GM18511 (cell line): ENCODE measurements around the gene TRIM9.

Experiments used
- ATAC-seq: cut with Tn5 transposase; IDR thresholded peaks from one replicate; pipeline ENCODE4 v1.9.1; 2021; ENCODE audit warnings: mild to moderate bottlenecking, moderate library complexity; ENCODE audit not compliant: unreplicated experiment

TRIM9 gene

GRCh38 chr14:51094901-51095853 lies at the start of gene TRIM9:
Gene TRIM9, minus strand, starts transcription at chr14:51095105. Its CDS starts 166 bp downstream, at chr14:51094939.
- ATAC-seq, result peak; percentile 99

DNA sequence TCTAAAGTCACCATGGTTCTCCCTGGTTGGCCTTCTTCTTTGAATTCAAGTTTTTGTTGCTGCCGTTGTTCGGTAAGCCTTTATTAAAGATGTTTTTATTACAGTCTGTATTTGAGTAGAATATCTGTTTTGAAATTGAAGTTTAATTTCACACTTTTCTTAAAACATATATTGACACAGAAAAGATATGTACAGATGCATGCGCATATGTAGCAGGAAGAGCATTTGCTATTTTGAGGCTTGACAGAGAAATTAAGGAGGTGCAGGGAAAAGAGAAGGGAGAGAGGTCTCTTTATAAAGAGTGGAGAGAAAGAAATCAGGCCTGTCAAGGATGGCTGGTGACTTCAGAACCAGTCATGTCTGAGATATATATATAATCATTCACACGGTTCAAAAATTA lies 46.0 kb upstream of the TRIM9 start:
- ATAC-seq, result no peak

DNA sequence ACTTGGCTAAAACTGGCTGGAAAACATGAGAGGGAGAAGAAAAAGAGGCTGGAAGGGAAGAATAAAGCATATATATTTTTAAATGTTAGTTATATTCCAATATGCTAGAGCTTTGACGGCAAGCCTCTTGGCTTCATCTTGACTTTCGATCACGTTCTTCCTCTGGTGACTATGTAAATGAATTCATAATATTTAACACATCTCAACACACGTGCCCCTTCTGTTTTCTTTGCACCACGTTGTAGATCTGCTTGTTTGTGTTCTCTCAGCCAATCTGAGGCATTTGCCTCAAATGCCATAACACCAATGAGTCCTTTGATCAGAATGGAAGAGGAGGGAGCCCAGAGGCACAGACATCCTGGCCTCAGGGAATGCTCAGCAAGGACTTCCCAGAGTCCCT lies 45.4 kb upstream of the TRIM9 start:
- no peak for ATAC-seq

GRCh38 chr14:51139121-51139681 lies 44.3 kb upstream of the TRIM9 start:
- ATAC-seq, result no peak

- no peak for ATAC-seq
These were observed 43.6 kb upstream of the TRIM9 start for GRCh38 chr14:51138404-51139103.

DNA sequence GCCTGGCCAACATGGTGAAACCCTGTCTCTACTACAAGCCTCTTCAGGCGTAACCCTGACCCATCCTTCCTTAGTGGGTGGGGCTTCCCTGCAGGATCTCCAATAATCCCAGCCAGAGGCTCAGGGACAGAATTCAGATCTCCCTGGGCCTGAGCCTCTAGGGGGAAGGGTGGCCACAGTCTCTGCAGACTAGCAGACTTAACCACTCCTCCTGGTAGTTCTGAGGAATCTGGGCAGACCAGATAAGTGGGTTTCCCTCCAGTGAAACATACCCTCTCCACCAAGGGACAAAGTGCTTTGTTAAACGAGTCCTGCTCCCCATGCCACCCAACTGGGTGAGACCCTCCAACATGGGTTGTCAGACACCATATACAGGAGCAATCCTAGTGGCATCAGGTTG lies 36.6 kb upstream of the TRIM9 start:
- ATAC-seq, result no peak

DNA sequence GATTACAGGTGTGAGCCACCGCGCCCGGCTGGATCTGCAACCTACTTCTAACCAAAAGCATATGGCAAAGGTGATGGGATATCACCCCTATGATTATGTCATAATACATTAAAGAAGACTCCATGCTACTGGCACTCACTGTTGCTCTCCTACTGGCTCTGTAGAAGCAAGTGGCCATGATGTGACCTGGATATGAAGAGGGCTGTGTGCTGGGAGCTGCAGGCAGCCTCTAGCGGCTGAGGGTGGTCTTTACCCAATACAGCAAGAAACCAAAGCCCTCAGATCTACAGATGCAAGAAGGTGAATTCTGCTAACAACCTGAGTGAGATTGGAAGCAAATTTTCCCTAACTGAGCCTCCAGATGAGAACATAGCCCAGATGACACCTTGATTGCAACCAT lies 34.2 kb upstream of the TRIM9 start:
- no peak for ATAC-seq

- ATAC-seq, result no peak
These were observed 29.1 kb upstream of the TRIM9 start for GRCh38 chr14:51124029-51124428.

DNA sequence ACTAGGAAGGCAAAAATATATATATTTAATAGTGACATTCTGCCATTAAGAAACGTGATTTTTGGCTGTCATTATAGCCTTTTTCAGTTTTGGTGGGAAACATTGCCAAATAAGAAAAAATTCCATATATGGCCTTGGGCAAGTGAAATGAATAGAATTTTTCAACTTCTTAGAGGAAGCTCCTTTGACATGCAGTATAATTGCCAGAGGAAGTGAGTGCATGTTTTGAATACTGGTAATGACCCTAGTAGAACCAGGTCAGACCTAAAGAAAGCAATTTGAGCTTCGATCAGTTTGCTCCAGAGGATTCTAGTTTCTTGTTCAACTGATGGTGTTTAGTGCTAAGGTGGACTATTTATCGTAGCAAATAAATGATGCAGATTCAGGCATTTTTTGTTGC lies 26.2 kb upstream of the TRIM9 start:
- no peak for ATAC-seq

GRCh38 chr14:51119411-51120051 lies 24.6 kb upstream of the TRIM9 start:
- ATAC-seq, result no peak

GRCh38 chr14:51118993-51119392 lies 24.1 kb upstream of the TRIM9 start:
- ATAC-seq, result no peak

DNA sequence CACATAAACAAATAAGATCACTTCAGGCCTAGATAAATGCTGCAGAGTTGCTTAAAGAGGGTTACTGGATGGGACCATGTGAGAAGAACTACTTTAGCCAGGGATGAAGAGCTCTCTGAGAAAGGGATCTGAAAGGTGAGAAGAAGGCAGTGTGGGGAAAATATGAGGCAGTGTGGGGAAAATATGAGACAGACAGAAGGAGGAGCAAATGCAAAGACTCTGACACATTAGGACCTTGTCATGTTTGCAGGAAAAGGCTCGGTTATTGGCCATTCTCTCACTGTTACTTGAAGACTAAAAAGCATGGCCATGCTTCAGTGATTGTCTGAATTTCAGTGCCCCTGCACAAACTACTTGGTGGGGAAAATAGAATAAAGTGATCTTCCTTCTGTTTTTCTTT lies 22.7 kb upstream of the TRIM9 start:
- ATAC-seq, result no peak

GRCh38 chr14:51116682-51117081 lies 21.8 kb upstream of the TRIM9 start:
- ATAC-seq, result no peak

DNA sequence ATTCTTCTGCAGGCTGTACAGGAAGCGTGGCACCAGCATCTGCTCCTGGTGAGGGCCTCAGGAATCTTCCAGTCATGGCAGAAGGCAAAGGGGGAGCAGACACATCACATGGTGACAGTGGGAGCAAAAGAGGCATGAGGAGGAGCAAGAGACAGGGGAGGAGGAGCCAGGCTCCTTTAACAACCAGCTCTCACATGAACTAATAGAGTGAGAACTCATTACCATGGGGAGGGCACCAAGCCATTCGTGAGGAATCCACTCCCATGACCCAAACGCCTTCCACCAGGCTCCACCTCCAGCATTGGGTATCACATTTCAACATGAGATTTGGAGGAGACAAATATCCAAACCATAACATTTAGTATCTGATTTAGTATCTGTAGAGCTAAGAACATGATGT lies 14.7 kb upstream of the TRIM9 start:
- no peak for ATAC-seq

GRCh38 chr14:51107801-51108200 lies 12.9 kb upstream of the TRIM9 start:
- no peak for ATAC-seq

DNA sequence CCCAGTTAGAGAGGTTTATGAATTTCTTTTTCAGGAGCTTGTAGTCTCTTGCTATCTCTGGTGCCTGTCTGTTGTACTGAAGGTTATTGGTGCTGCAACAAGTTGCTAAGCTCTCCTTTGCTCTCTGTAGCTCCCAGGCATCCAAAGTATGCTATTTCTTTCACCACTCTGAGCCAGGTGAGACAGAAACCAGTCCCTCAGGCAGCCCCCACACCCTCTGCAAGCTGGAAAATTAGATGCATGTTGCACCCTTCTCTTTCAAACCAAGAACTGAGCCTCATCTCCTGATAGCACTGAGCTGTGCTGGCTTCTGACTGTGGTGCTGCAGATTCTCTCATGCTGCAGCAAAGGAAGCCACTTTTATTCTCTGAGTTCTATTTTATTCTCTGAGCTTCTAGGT lies 9.6 kb upstream of the TRIM9 start:
- no peak for ATAC-seq

DNA sequence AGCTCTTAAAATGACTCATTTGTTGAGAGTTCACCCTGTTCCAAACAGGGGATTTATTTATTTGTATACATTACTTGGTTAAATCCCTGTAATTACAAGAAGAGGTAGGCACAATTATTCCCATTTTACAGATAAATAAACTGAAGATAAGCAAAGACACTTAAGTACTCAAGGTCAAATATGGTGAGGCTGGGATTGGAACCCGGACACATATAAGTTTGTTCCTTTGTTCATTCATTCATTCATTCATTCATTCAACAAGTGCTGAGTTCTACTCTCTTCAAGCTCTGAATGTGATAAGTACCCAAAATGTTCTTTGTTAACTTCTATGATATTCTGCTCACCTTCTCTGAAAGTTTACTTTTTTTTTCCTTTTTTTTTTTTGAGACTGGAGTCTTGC lies 2.4 kb upstream of the TRIM9 start:
- ATAC-seq, result no peak

DNA sequence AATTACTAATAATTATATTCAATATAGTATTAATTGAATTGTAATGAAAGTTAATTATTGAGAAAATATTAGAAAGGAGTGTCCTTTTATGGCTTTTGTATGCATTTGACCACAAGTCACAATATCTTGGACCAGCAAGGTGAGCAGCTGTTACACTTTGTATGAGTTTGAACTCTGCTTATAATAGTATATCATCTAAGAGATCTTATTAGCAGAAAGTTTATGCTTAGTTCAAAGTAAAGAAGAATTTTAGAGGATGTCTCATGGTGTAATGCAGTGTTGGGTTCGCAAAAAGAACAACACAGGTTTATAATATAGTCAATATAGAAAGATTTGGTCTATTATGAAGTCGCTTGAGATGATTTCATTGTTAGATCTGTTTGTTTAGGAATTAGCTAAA lies 2.0 kb upstream of the TRIM9 start:
- ATAC-seq, result no peak

DNA sequence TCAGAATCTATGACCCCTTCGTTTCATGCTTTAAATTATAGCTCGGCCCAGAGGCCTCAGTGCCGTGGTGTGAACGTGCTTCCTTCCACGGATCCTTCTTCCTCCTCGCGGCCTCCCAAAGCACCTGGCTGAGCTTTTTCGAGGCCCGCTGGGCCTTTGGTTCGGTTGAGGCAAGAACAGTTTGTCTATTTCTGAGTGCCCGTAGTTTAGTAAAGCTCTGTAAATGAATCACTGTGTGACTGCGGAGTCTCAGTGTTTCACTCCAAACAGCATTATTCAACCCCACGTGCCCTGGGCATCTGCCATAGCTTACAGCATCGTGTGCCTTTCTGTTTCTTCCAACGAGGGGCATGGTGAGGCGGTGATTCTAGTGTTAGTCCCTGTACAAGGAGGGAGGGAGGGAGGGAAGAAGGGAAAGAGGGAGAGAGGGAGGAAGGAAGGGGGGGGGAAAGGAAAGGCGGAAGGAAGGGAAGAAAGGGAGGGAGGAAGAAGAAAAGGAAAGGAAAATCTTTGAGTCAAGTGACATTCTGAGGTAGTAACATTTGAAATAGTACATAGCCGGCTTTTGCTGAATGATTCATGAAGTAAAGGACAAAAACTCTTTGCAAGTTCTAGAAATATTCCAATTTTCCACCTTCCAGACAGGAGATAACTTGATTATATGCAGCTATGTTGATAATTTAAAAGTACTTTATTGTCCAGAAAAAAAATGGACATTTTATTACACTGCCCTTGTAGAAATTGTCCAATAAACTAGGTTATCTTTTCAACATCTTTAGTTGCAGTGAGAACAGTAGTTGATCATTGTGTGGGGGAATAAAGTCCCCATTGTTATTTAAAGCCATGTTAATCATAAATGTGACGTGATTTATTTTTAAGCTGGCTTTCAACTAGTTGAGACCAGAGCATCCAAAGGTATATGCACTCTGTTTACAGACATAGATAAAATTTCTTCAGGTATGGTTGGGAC lies 1.2 kb upstream of the TRIM9 start:
- ATAC-seq, result no peak

GRCh38 chr14:51094282-51094821 lies 553 bp downstream of the TRIM9 start:
- ATAC-seq, result no peak
